ENCODE data around the gene AGAP9. TPM values are rescaled to one million over a fixed set of nuclear protein-coding genes. Genes with fewer than 3 reads are reported as not detected.
A peak's percentile ranks its signal among the peaks of the same experiment; 100 is the strongest.
"Not testable (repeated sequence)": the region's sequence is repeated elsewhere in the genome, so short reads cannot be mapped to it uniquely, and the experiment has no call there.

Gene AGAP9
- polyA plus RNA-seq, 1 donor from 2014 or later = 12.0 TPM

- not testable (repeated sequence) for H3K4me3 ChIP-seq (ENCODE audit: low read length); H3K36me3 ChIP-seq (ENCODE audit: insufficient read depth, low read length); H2AFZ ChIP-seq (ENCODE audit: low read depth, low read length); H3K9ac ChIP-seq (ENCODE audit: low read length); H3K9me2 ChIP-seq (ENCODE audit: insufficient read depth, low read length); H3K4me2 ChIP-seq (ENCODE audit: low read length); H3K27ac ChIP-seq (ENCODE audit: low read length); H4K20me1 ChIP-seq (ENCODE audit: insufficient read depth); H3K9me3 ChIP-seq (ENCODE audit: low read length); H3K27me3 ChIP-seq (ENCODE audit: insufficient read depth, low read depth, low read length); H3F3A ChIP-seq (ENCODE audit: insufficient read depth, low read length, poor library complexity, severe bottlenecking); H3K79me2 ChIP-seq (replicated peaks; ENCODE audit: insufficient read depth, low read length)
Observed at GRCh38 chr10:47467458-47467857, 56.0 kb downstream of the AGAP9 start.

GRCh38 chr10:47465216-47465917 is 58.1 kb downstream of the AGAP9 start:
- H3K4me2 ChIP-seq (ENCODE audit: low read length); H3F3A ChIP-seq (ENCODE audit: insufficient read depth, low read length, poor library complexity, severe bottlenecking): not testable (repeated sequence)

GRCh38 chr10:47462577-47463358 is 60.7 kb downstream of the AGAP9 start:
- not testable (repeated sequence) for H2AFZ ChIP-seq (ENCODE audit: low read depth, low read length); H4K20me1 ChIP-seq (ENCODE audit: insufficient read depth); H3K4me2 ChIP-seq (ENCODE audit: low read length); H3K4me3 ChIP-seq (ENCODE audit: low read length); H3K27me3 ChIP-seq (ENCODE audit: insufficient read depth, low read depth, low read length); H3K9me3 ChIP-seq (ENCODE audit: low read length); H3K9ac ChIP-seq (ENCODE audit: low read length); H3K79me2 ChIP-seq (replicated peaks; ENCODE audit: insufficient read depth, low read length); H3K27ac ChIP-seq (ENCODE audit: low read length); H3K36me3 ChIP-seq (ENCODE audit: insufficient read depth, low read length); H3F3A ChIP-seq (ENCODE audit: insufficient read depth, low read length, poor library complexity, severe bottlenecking); H3K9me2 ChIP-seq (ENCODE audit: insufficient read depth, low read length)

More at GRCh38 chr10:47465216-47465917, 58.1 kb downstream of the AGAP9 start:
- not testable (repeated sequence) for H3K9me3 ChIP-seq (ENCODE audit: low read length); H3K79me2 ChIP-seq (replicated peaks; ENCODE audit: insufficient read depth, low read length); H2AFZ ChIP-seq (ENCODE audit: low read depth, low read length); H3K9me2 ChIP-seq (ENCODE audit: insufficient read depth, low read length); H4K20me1 ChIP-seq (ENCODE audit: insufficient read depth); H3K27me3 ChIP-seq (ENCODE audit: insufficient read depth, low read depth, low read length); H3K9ac ChIP-seq (ENCODE audit: low read length); H3K4me3 ChIP-seq (ENCODE audit: low read length); H3K36me3 ChIP-seq (ENCODE audit: insufficient read depth, low read length); H3K27ac ChIP-seq (ENCODE audit: low read length)

GRCh38 chr10:47461261-47461687 is 62.2 kb downstream of the AGAP9 start:
- peak; percentile 49 for TF ChIP-seq CTCF (IDR thresholded peaks at IDR 0.05; ENCODE audit: poor library complexity, severe bottlenecking)
- H4K20me1 ChIP-seq (ENCODE audit: insufficient read depth); H3K27me3 ChIP-seq (ENCODE audit: insufficient read depth, low read depth, low read length); H3K4me2 ChIP-seq (ENCODE audit: low read length); H3K9ac ChIP-seq (ENCODE audit: low read length); H3K9me3 ChIP-seq (ENCODE audit: low read length); H3K27ac ChIP-seq (ENCODE audit: low read length); H3K79me2 ChIP-seq (replicated peaks; ENCODE audit: insufficient read depth, low read length); H3K36me3 ChIP-seq (ENCODE audit: insufficient read depth, low read length); H2AFZ ChIP-seq (ENCODE audit: low read depth, low read length); H3F3A ChIP-seq (ENCODE audit: insufficient read depth, low read length, poor library complexity, severe bottlenecking); H3K9me2 ChIP-seq (ENCODE audit: insufficient read depth, low read length): not testable (repeated sequence)
- H3K4me3 ChIP-seq (ENCODE audit: low read length) = peak overlapping the region; percentile 47

Data from neural cell (in vitro differentiated cells).